Measurements from ENCODE around the gene FAM3C.
"Not testable (repeated sequence)": the region's sequence is repeated elsewhere in the genome, so short reads cannot be mapped to it uniquely, and the experiment has no call there.

FAM3C gene, protein sequence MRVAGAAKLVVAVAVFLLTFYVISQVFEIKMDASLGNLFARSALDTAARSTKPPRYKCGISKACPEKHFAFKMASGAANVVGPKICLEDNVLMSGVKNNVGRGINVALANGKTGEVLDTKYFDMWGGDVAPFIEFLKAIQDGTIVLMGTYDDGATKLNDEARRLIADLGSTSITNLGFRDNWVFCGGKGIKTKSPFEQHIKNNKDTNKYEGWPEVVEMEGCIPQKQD

DNA sequence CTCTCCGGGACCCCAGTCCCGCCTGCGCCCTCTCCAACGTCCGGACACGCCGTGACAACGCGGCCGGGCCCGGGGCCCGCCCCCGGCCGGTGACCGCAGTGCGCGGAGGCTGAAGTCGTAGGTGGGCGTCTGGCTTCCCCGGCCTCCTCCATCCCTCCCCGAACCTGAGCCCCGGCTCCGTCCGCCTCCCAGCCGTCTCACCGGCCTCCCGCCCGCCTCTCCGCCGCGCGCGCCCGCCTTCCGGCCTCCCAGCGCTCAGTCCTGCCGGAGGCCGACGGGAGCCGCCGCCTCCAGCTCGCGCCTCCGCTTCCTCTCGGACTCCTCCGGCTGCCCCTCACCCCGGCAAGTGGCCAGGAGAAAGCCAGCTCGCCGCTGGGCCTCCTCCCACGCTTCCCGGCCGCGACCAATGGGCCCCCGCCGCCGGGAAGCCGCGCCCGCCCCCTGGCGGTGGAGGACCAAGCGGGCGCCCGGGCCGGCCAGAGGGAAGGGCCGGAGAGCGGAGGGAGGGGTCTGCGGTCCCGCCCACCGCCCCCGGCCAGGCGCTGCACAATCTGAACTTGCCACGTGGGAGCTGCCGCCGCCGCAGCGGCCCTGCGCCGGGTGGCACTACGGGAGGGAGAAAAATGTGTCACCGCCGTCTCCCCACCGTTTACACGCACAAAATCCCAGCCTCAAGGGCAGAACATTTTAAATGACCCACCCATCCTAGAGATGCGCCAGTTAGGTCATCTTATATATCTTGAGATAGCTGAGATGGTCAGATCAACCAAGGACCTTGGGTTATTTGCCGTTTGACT lies at the start of gene FAM3C:
TSS of gene FAM3C (minus strand) at position 348 of the 797 bp plus-strand sequence. CDS start 13,339 bp downstream, outside the sequence.
- peak; percentile 72 to 73 for DNase-seq (ENCODE audit: low read depth in 2 of 2)

GRCh38 chr7:121442845-121443244 lies 46.7 kb upstream of the FAM3C start:
- DNase-seq (ENCODE audit: low read depth in 2 of 2), result no peak

DNA sequence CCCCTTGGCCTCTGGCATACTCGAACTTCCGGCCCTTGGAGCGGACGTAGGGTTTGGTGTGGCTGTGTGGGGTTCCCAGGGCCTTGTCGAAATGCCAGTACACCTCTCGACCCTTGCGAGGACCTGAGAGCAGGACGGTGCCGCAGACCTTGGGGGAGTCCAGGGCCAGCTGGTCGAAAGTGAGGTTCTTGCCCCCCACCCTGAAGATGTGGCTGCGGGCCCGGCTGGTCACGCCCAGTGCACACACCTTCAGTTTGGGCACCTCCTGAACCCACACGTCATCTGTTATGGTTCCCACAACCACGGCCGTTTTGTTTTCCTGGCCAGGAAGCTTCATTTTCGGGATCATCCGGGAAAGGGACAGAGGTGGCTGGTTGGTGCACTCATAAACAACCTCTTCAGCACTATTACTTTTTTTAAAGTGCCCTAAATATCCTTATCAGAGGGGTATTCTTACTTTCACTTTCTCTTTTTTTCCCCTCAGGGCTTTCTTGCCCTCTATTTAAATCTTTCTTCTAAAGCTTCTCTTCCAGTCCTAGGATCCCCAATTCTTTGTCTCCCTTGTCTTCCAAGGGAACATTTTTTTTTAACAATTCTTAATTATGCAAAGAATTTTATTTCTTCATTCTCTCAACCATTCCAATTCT lies 44.9 kb upstream of the FAM3C start:
- DNase-seq (ENCODE audit: low read depth in 2 of 2), result no peak

GRCh38 chr7:121438043-121438955 lies 42.2 kb upstream of the FAM3C start:
- peak; percentile 31 to 46 for DNase-seq (ENCODE audit: low read depth in 2 of 2)

GRCh38 chr7:121437470-121437869 lies 41.4 kb upstream of the FAM3C start:
- no peak for DNase-seq (ENCODE audit: low read depth in 2 of 2)

- DNase-seq (ENCODE audit: low read depth in 2 of 2), result no peak
Observed at GRCh38 chr7:121436688-121437087, 40.6 kb upstream of the FAM3C start.

DNA sequence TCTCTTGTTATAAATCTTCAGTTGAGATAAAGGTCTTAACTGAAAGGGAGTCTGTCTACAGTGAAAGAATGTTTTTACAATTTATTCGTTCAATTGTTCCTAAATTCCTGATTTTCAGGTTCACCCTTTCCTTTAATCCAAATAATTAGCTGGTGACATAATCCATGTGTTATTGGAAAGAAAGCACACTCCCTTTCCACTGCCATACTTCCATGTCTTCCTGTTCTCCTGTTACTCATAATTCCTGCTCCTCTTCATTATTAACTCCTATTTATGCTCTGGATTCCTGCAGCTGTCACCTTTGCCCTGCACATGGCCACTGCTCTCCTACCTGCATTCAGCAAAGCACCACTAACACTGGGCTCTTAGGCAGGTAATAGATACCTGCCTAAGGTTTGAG lies 40.0 kb upstream of the FAM3C start:
- no peak for DNase-seq (ENCODE audit: low read depth in 2 of 2)

- DNase-seq (ENCODE audit: low read depth in 2 of 2), result no peak
Observed at GRCh38 chr7:121433775-121434174, 37.7 kb upstream of the FAM3C start.

DNA sequence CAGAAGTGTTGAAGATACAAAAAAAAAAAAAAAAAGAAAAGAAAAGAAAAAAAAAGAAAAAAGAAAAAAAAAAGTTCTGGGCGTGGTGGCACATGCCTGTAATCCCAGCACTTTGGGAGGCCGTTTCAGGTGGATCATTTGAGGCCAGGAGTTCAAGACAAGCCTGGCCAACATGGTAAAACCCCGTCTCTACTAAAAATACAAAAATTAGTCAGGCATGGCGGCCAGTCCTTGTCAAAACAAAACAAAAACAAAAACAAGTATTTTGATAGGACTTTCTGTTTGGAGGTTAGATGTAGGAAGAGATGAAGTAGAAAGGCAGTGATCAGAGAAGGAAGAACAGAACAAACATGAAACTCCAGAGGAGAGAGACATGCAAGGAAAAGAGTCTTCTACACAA lies 36.4 kb upstream of the FAM3C start:
- not testable (repeated sequence) for DNase-seq (ENCODE audit: low read depth in 2 of 2)

DNA sequence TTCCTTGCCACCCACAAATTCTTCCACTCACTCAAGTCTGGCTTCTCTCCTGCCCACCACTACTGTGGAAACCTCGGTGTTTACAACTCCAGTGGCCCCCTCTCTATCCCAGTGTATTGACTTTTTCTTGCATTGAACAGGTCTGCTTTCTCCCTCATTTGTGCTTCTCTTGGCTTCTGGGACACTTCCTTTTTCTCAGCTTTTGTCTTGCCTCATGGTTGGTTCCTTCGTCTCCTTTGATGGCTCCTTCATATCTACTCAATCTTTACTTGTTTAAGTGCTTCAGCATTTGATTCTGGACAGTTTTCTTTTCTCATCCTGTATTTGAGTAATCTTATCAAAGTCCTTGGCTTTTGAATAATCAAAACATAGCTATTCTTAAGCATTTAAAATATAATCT lies 35.9 kb upstream of the FAM3C start:
- DNase-seq (ENCODE audit: low read depth in 2 of 2), result no peak

- no peak for DNase-seq (ENCODE audit: low read depth in 2 of 2)
Observed at GRCh38 chr7:121431389-121431995, 35.4 kb upstream of the FAM3C start.

DNA sequence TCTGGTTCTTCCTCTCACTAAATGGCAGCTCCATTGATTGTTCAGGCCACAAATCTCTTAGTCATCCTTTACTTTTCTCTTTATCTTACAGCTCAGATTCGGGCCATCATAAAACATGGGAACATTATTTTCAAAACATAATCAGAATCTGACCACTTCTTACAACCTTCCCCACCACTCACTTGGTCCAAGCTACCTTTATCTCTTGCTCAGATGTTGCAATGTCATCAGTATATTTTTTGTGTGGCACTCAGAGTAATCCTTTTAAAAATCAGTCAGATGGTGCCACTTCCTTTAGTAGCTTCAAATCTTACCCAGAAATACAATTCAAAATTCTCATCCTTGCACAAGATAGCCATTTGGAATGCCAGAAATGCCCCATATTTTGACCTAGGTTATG lies 34.5 kb upstream of the FAM3C start:
- DNase-seq (ENCODE audit: low read depth in 2 of 2), result no peak

DNA sequence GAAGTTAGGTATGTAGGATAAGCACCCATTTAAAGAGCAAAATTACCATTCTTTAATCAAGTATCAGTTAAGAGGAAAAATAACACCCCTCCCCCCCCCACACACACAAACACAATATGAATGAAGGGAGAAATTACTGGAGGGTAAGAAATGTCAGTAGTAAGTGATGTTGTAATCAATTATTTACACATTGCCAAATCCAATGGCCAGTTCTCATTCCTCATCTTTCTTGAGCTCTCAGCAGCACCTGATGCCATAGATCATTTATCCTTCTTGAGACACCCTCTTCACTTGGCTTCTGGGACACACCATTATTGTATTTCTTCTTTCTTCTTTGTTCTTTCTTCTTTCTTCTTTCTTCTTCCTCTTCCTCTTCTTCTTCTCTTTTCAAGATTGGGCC lies 33.7 kb upstream of the FAM3C start:
- DNase-seq (ENCODE audit: low read depth in 2 of 2), result no peak

- DNase-seq (ENCODE audit: low read depth in 2 of 2), result no peak
Observed at GRCh38 chr7:121428855-121429489, 32.9 kb upstream of the FAM3C start.

GRCh38 chr7:121421743-121422142 lies 25.6 kb upstream of the FAM3C start:
- DNase-seq (ENCODE audit: low read depth in 2 of 2), result not testable (repeated sequence)

GRCh38 chr7:121420976-121421375 lies 24.9 kb upstream of the FAM3C start:
- DNase-seq (ENCODE audit: low read depth in 2 of 2), result no peak

DNA sequence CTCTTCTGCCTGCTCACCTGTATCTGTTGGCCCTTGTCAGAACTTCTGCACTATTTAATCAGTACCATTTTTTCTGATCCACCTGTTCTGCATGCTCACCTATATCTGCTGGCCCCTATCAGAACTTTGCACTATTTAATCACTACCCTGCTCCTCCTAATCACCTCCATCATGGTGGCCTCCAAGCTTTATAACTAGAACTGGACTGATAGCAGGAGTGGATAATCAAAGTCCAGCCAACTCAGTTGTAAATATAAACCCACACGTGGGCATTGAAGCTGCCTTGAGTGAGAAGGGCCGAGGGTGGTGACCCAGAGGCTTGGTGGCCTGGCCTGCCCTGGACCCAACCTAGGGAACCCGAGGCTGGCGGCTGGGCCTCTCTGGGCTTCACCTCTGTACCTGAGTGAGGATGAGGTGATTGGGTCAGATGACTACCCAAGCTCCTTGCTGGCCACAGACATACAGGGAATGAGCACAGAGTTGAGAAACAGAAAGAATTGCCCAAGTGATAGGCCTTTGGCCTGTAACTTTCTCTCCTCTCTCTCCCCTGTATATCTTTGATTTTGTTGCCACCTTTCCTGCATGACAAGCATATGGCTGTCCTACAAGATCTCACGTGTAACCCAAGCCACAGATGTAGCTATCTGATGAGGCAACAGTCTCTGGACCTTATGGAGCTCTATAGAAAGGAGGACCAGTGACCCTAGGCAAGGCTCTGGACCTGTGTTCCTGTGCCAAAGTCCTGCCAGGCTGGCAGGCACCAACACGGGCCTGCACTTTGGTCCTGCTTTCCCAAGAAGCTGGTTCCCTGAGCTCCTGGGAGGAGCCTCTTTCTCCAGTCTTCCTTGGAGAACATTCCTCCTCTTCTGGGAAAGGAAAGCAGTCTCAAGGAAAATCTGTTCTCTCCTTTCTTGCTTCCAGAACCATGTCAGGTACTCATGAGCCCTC lies 23.4 kb upstream of the FAM3C start:
- DNase-seq (ENCODE audit: low read depth in 2 of 2), result no peak

DNA sequence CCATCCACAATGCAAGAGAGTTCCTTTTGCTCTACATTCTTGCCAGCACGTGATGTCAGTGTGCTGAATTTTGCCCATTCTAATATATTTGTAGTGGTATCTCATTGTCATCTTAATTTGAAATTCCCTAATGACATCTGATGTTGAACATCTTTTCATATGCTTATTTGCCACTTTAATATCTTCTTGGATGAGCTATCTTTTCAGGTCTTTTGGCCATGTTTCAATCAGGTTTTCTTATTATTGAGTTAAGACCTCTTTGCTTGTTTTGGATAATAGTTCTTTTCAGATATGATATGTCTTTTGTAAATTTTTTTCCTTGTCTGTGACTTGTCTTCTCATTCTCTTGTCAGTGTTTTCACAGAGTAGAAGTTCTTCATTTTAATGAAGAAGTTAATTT lies 20.4 kb upstream of the FAM3C start:
- no peak for DNase-seq (ENCODE audit: low read depth in 2 of 2)

DNA sequence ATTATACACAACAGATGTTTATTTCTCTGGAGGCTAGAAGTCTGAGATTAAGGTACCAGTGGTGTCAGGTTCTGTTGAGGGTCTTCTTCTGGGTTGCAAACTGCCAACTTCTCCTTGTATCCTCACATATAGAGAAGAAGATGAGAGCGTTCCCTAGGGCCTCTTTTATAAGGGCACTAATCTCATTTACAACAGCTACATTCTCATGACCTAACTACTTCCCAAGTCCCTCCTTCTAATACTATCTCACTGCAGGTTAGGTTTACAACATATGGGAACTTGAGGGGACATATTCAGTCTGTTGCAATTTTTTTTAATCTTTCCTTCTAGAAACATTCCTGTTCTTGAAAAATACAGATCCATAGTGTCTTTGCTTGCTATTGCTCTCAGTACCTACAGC lies 18.3 kb upstream of the FAM3C start:
- DNase-seq (ENCODE audit: low read depth in 2 of 2), result no peak

- no peak for DNase-seq (ENCODE audit: low read depth in 2 of 2)
Observed at GRCh38 chr7:121411597-121411979, 15.5 kb upstream of the FAM3C start.
